Activated CD4-positive, alpha-beta T cell treated with anti-CD3 and anti-CD28 coated beads for 36 hours (primary cell): ENCODE measurements around the gene FOXP4. TPM values are rescaled to one million over a fixed set of nuclear protein-coding genes. Genes with fewer than 3 reads are reported as not detected.

Source experiments
- ATAC-seq: fragments of 200-7000 bp; cut with Tn5 transposase; one replicate; pipeline ENCODE4 v1.10.0; 2021; ENCODE audit warnings: mild to moderate bottlenecking, moderate library complexity
- CTCF ChIA-PET: fragments of 350-600 bp; sonication (Branson Sonifier 250); formaldehyde crosslinking; loops from one replicate; lab custom pipeline; 2021; ENCODE audit warnings: antibody characterized with exemption; lab: Charles Lee
- POLR2A ChIA-PET: fragments of 350-600 bp; sonication (Branson Sonifier 250); formaldehyde crosslinking; loops from one replicate; lab custom pipeline; 2021; ENCODE audit warnings: antibody characterized with exemption, inconsistent platforms; lab: Charles Lee
- DNase-seq: peaks from one replicate; pipeline ENCODE4 v3.0.0-alpha.2; 2020
- H3K27ac Mint-ChIP-seq: one replicate; pipeline ENCODE4 v1.8.0; 2021; ENCODE audit warnings: mixed read lengths
- H3K27me3 Mint-ChIP-seq: one replicate; pipeline ENCODE4 v1.8.0; 2021; ENCODE audit warnings: mixed read lengths
- H3K36me3 Mint-ChIP-seq: one replicate; pipeline ENCODE4 v1.8.0; 2021; ENCODE audit warnings: low read depth, mixed read lengths
- H3K4me1 Mint-ChIP-seq: one replicate; pipeline ENCODE4 v1.8.0; 2021; ENCODE audit warnings: mixed read lengths
- H3K4me3 Mint-ChIP-seq: one replicate; pipeline ENCODE4 v1.8.0; 2021; ENCODE audit warnings: mild to moderate bottlenecking, moderate library complexity, mixed read lengths
- H3K9me3 Mint-ChIP-seq: one replicate; pipeline ENCODE4 v1.8.0; 2021; ENCODE audit warnings: low read depth, mixed read lengths
- intact Hi-C, 2 experiments: fragments of 100-400 bp; cut with DNase I in 1 of 2; cut with micrococcal nuclease in 1 of 2; formaldehyde crosslinking; loops; one replicate each; pipeline versions ENCODE4 v1.14.2 to v1.15.1; 2022 to 2024; cut with DNase I, micrococcal nuclease
- total RNA-seq, 2 experiments: library from RNA; stranded (reverse); gene quantifications; one replicate each; pipeline ENCODE4 v1.2.3, GENCODE V29; 2021

The FOXP4 gene, protein sequence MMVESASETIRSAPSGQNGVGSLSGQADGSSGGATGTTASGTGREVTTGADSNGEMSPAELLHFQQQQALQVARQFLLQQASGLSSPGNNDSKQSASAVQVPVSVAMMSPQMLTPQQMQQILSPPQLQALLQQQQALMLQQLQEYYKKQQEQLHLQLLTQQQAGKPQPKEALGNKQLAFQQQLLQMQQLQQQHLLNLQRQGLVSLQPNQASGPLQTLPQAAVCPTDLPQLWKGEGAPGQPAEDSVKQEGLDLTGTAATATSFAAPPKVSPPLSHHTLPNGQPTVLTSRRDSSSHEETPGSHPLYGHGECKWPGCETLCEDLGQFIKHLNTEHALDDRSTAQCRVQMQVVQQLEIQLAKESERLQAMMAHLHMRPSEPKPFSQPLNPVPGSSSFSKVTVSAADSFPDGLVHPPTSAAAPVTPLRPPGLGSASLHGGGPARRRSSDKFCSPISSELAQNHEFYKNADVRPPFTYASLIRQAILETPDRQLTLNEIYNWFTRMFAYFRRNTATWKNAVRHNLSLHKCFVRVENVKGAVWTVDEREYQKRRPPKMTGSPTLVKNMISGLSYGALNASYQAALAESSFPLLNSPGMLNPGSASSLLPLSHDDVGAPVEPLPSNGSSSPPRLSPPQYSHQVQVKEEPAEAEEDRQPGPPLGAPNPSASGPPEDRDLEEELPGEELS
- total RNA-seq = 10 to 100 TPM; 11.1 to 13.8 TPM

DNA sequence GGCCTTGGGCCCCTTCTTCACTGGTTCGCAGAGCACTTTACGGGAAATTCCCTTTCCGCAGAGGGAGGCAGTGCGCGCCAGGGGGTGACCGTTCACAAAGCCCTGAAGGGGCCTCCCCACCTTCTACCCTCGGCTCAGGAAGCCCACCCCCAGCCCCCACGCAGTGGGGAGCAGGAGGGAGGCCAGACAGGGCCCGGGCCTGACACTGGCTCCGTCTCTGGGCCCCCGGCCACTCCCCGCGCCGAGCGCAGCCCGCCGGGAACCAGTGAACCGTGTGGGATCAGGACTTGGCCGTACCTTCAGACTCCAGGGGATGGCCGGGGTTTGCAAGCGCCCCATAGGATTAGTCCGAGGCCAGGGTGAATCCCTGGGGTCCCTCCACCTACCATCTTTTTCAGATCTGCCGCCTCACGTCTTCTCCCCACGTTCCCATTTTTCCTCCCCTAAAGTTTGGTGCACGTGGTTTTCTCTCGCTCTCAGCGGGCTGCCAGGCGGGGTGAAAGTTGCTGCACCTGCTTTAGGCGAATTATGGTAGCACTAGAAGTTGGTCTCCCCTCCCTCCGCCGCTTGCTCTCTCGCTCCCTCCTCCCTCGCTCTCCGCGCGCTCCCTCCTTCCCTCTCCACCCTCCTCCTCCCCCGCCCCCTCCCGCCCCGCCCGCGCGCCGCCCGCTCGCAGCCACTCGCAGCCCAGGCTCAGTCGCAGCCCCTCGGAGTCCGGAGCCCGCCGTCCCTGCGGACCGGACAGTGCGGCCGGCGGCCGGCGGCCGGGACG, at the start of gene FOXP4:
FOXP4 (plus strand) TSS at position 679 of the 772 bp plus-strand sequence. CDS start 19,380 bp downstream, outside the sequence.
- no peaks in the 10 kb centered on the region for H3K9me3 Mint-ChIP-seq
- ATAC-seq (peak; percentile 84), DNase-seq (peak; percentile 92)
- ChIA-PET CTCF (no interaction called here), POLR2A (no interaction called here)
- peaks cover 6% of the 10 kb centered on the region for H3K27me3 Mint-ChIP-seq
- peak within 1 kb of the TSS; percentile 92 for H3K27ac Mint-ChIP-seq
- intact Hi-C loops = loop anchor here (1.0 to 5.0 kb wide), 8 partner anchors 14 to 501 kb away; partner anchors contain the start of genes NFYA (in 1 of the 2), OARD1 (in 1 of the 2), TFEB (in 1 of the 2) and USP49 (in 1 of the 2)
- H3K4me1 Mint-ChIP-seq = peaks cover 15% of the 10 kb centered on the region
- peak within 1 kb of the TSS; percentile 84 for H3K4me3 Mint-ChIP-seq
- H3K36me3 Mint-ChIP-seq = peaks cover 5% of the 10 kb centered on the region

DNA sequence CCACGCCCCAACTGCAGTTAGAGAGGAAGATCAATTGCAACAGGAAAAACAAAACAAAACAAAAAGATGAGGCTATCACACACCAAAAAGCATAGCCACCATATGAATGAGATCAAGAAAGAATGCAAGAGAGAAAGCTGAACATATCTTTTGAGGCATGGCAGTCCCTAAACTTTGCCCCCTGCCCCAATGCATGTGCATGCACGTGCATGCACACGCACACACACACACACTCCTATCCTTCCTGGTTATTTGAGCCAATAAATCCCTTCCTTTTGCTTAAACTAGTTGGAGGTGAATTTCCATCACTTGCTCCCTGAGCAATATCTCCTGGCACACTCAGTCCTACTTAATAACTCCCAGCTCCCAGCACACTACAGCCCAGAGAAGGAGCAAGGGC, 48.6 kb upstream of the FOXP4 start:
- Mint-ChIP-seq H3K27ac (no peak overlapping the region), H3K9me3 (no peaks in the 10 kb centered on the region), H3K27me3 (peaks cover 23% of the 10 kb centered on the region), H3K36me3 (no peaks in the 10 kb centered on the region), H3K4me1 (no peaks in the 10 kb centered on the region), H3K4me3 (no peak overlapping the region)
- DNase-seq (no peak), ATAC-seq (no peak)
- ChIA-PET POLR2A (no interaction called here), CTCF (interaction anchor here (1.6 kb wide), 1 partner anchor 129 kb away, joined by 4 read pairs; no protein-coding TSS in a partner anchor)
- intact Hi-C loops = no loop called here

DNA sequence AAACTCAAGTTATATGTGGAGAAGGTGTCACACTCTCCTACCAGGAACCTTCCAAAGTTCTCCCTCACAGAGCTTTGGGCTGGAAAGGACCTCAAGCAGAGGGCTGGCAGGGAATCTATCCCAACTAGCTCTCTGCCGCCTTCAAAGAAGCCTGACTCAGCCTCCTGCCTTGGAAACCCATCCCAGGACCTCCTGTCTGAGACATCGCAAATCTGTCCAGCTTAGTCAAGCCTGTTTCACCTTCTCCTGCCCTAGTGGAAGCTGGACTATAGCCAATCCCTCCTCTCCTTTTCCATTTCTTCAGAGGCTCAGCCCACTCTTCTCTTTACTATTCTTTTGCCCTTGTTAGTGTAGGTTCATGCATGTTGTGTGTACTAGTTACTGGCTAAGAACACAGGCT, 48.2 kb upstream of the FOXP4 start:
- ATAC-seq (no peak), DNase-seq (no peak)
- Mint-ChIP-seq H3K4me1 (no peaks in the 10 kb centered on the region), H3K27ac (no peak overlapping the region), H3K36me3 (no peaks in the 10 kb centered on the region), H3K9me3 (no peaks in the 10 kb centered on the region), H3K27me3 (peaks cover 27% of the 10 kb centered on the region), H3K4me3 (no peak overlapping the region)
- ChIA-PET POLR2A (no interaction called here), CTCF (interaction anchor here (1.6 kb wide), 1 partner anchor 129 kb away, joined by 4 read pairs; no protein-coding TSS in a partner anchor)
- intact Hi-C loops = no loop called here

DNA sequence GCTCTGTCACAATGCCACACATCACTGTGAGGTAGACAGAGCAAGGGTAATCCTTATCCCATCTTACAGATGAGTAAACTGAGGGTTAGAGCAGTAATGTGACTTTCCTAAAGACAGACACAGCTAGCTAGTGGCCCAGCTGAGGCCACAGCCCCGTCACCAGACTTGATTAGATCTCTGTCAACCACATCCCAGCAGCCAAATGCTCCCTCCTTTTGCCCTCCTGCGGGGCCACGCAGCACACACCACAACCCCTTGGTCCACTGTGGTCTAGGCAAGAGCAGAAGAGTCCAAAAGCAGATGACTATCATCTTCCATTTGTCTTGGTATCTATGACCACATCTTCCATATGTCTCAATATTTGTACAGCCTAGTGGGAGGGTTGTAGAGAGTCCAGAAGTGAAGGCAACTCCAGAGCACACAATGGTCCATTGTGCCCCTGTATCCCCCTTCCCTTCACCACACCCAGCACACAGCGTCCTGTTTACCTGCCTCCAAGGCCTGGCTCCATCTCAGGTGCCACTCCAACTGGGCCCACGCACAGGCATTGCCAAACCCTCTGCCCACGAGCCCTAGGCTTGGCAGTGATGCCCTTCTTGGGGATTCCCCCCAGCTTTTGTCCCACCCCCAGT, 47.1 kb upstream of the FOXP4 start:
- peaks cover 3% of the 10 kb centered on the region for H3K4me1 Mint-ChIP-seq

DNA sequence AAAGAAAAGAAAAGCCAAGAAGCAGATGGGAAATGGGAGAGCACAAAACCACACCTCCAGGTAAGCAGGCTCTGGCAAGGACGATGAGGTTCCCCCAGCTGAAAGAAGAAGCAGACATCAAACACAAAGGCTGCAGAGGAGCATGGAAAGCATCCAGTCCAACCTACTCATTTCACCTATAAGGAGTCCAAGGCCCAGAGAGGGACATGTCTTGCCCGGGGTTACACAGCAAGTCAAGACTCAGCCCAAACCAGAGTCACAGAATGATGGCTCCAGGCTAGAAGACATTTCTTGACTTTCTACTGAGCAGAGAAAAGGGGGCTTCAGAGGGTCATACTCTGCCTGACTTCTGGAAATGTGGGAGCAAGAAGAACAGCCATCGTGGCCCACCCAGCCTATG, 45.6 kb upstream of the FOXP4 start:
- H3K4me1 Mint-ChIP-seq = peaks cover 13% of the 10 kb centered on the region
- no peaks in the 10 kb centered on the region for H3K36me3 Mint-ChIP-seq
- ChIA-PET POLR2A (no interaction called here), CTCF (interaction anchor here (1.0 kb wide), 1 partner anchor 15 kb away, joined by 3 read pairs; no protein-coding TSS in a partner anchor)
- intact Hi-C loops = no loop called here
- no peak overlapping the region for H3K4me3 Mint-ChIP-seq
- no peaks in the 10 kb centered on the region for H3K9me3 Mint-ChIP-seq
- ATAC-seq = no peak
- H3K27ac Mint-ChIP-seq = no peak overlapping the region
- no peak for DNase-seq
- peaks cover 39% of the 10 kb centered on the region for H3K27me3 Mint-ChIP-seq

More for the DNA sequence above, 47.1 kb upstream of the FOXP4 start:
- Mint-ChIP-seq H3K27ac (no peak overlapping the region), H3K27me3 (peaks cover 30% of the 10 kb centered on the region), H3K9me3 (no peaks in the 10 kb centered on the region), H3K4me3 (no peak overlapping the region), H3K36me3 (no peaks in the 10 kb centered on the region)
- no peak for ATAC-seq
- POLR2A ChIA-PET = no interaction called here
- CTCF ChIA-PET = interaction anchor here (0.8 kb wide), 1 partner anchor 8 kb away, joined by 3 read pairs; no protein-coding TSS in a partner anchor
- no peak for DNase-seq
- intact Hi-C loops = no loop called here

DNA sequence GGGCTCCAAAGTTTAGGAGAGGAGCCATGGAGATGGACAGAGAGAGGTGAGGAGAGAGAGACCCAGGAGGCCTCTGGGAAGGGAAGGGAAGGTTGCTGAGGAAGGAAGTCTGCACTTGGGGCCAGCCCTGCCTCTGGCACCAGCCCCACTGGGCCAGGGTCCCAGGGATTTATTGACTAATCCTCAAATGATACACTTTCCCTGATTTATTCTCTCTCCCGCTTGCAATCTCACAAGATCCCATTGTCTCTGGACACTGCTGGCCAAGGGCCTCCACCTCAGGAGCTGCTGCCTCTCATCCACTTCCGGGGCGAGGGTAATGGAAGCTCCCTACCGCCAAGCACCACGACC, 43.6 kb upstream of the FOXP4 start:
- Mint-ChIP-seq H3K36me3 (no peaks in the 10 kb centered on the region), H3K4me1 (peaks cover 13% of the 10 kb centered on the region), H3K9me3 (no peaks in the 10 kb centered on the region), H3K4me3 (no peak overlapping the region), H3K27me3 (peaks cover 50% of the 10 kb centered on the region), H3K27ac (no peak overlapping the region)
- POLR2A ChIA-PET = no interaction called here
- ATAC-seq = no peak
- DNase-seq = no peak
- intact Hi-C loops = no loop called here
- CTCF ChIA-PET = no interaction called here

DNA sequence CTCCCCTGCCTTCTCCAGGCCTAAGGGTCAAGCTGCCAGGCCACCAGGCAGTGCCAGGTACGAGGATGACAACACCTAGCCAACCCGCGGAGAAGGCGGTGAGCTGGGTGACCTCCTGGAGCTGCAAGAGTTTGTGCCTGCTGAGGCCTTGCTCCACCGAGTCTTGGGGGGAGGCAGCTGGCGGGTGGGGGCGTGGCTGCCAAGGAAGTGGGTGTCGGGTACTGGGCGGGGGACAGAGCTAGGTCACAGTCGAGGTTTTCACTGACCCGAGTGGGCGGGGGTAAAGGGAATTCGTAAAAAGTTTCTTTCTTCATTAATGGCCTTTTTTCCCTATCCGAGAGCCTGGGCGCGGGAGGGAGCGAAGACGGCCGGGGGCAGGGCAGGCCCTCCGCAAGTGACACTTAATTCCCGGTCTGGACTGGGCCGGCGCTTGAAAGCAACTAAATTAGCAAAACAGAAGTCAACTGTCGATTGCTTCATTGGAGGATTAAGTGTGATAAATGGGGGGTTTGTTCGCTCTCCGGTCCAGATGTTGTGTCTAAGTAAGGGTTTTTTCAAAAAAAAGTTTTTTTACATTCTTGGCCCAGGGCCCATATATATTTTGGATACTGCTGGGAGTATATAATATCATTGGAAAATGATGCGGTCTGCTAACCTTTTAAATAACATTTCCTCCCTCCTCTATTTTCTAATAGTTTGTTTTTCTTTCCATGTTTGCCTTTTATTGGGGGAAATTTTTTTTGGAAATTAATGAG, 43.1 kb upstream of the FOXP4 start:
- ChIA-PET POLR2A (no interaction called here), CTCF (no interaction called here)
- no peak overlapping the region for H3K27ac Mint-ChIP-seq
- H3K4me3 Mint-ChIP-seq = no peak overlapping the region
- ATAC-seq = no peak
- H3K4me1 Mint-ChIP-seq = peaks cover 13% of the 10 kb centered on the region
- H3K9me3 Mint-ChIP-seq = no peaks in the 10 kb centered on the region
- no peak for DNase-seq
- no peaks in the 10 kb centered on the region for H3K36me3 Mint-ChIP-seq
- peaks cover 55% of the 10 kb centered on the region for H3K27me3 Mint-ChIP-seq
- intact Hi-C loops = no loop called here

DNA sequence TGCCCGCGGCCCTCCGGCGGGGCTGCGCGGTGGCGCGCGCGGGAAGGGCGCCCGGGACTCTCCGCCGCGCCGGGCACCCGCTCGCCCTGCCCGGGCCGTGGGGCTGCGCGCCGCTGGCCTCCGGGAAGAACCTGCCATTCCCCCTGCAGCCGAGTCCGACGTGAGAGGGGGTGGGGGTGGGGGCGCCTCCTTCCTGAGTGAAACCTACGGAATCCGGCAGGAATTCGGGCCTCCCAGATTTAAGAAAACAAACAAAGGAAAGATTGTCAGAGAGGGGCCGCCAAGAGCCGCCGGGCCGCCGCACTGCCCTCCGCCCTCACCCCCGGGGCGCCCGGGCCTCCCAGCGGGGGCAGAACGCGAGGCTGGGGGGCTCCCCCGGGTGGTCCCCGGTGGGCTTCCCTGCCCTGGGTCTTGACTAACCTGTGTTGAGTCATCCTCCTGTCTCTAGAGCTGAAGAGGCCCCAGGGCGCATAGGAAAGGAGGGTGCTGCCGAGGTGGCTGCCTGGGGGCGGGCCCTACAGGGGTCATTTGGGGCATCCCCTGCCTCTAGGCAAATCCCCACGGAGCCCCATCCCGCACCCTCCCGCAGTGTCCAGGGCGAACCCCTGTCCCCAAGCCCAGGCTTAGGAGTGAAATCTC, 42.2 kb upstream of the FOXP4 start:
- H3K27me3 Mint-ChIP-seq = peaks cover 56% of the 10 kb centered on the region
- no peak overlapping the region for H3K27ac Mint-ChIP-seq
- intact Hi-C loops = no loop called here
- ChIA-PET CTCF (no interaction called here), POLR2A (no interaction called here)
- H3K36me3 Mint-ChIP-seq = no peaks in the 10 kb centered on the region
- ATAC-seq (peak; percentile 63), DNase-seq (peak; percentile 44)
- no peak overlapping the region for H3K4me3 Mint-ChIP-seq
- no peaks in the 10 kb centered on the region for H3K9me3 Mint-ChIP-seq
- peaks cover 13% of the 10 kb centered on the region for H3K4me1 Mint-ChIP-seq

DNA sequence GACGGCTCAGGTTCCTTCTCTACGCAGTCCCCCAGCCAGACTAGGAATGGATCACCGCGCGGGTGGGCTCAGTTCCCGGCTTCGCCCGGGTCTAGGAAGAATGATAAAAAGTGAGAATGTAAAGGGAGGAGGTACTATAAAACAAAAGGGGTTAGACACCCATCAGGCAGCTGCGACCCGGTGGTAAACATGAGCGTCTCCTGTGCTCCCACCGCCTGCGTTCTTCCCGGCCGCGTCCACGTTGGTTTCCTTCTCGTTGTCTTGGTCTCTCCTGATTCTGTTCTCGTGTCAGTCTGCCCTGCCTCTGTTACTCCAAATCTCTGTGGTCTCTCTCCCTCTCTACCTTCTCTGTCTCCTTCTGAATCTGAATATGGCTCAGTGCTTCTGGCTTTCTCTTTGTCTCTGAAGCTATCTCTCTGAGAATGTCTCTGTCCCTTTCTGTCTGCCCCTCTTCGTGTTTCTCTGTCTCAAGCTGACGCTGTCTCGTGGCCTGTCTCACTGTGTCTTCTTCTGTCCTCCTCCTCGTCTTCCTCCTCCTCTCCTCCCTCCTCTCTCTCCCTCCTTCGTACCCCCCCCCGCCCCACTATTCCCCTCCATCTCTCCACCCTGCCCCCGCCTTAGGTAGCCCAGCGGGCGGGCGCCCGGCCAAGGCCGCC, 41.6 kb upstream of the FOXP4 start:
- no peak for DNase-seq
- no peak overlapping the region for H3K27ac Mint-ChIP-seq
- H3K27me3 Mint-ChIP-seq = peaks cover 52% of the 10 kb centered on the region
- CTCF ChIA-PET = no interaction called here
- no peaks in the 10 kb centered on the region for H3K36me3 Mint-ChIP-seq
- no peaks in the 10 kb centered on the region for H3K9me3 Mint-ChIP-seq
- peaks cover 13% of the 10 kb centered on the region for H3K4me1 Mint-ChIP-seq
- POLR2A ChIA-PET = no interaction called here
- peak overlapping the region; percentile 2 for H3K4me3 Mint-ChIP-seq
- no peak for ATAC-seq
- intact Hi-C loops = loop anchor here in 1 of 2 experiments (5.0 kb wide), 2 partner anchors 88 to 132 kb away; no protein-coding TSS in a partner anchor
